Measurements from ENCODE around the gene YIPF2.
"Not testable (repeated sequence)": the region's sequence is repeated elsewhere in the genome, so short reads cannot be mapped to it uniquely, and the experiment has no call there.

YIPF2 gene

DNA sequence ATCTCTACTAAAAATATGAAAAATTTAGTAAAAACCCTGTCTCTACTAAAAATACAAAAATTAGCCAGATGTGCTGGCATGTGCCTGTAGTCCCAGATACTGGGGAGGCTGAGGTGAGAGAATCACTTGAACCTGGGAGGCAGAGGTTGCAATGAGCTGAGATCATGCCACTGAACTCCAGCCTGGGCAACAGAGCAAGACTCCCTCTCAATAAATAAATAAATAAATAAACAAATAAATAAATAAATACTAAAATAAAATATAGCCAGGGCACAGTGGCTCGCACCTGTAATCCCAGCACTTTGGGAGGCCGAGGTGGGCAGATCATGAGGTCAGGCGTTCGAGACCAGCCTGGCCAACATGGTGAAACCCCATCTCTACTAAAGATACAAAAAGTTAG is 15.0 kb upstream of the YIPF2 start:
- not testable (repeated sequence) for FAIRE-seq

DNA sequence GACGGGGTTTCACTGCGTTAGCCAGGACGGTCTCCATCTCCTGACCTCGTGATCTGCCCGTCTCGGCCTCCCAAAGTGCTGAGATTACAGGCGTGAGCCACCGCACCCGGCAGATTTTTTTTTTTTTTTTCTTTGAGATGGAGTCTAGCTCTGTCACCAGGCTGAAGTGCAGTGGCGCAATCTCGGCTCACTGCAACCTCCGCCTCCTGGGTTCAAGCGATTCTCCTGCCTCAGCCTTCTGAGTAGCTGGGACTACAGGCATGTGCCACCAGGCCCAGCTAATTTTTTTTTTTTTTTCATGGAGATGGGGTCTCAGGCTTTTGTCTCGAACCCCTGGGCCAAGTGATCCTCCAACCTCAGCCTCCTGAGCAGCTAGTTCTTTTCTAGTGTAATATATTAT is 13.2 kb upstream of the YIPF2 start:
- not testable (repeated sequence) for FAIRE-seq; DNase-seq (ENCODE audit: insufficient read length, low spot score)

More for the DNA sequence above, 15.0 kb upstream of the YIPF2 start:
- DNase-seq (ENCODE audit: insufficient read length, low spot score) = not testable (repeated sequence)

DNA sequence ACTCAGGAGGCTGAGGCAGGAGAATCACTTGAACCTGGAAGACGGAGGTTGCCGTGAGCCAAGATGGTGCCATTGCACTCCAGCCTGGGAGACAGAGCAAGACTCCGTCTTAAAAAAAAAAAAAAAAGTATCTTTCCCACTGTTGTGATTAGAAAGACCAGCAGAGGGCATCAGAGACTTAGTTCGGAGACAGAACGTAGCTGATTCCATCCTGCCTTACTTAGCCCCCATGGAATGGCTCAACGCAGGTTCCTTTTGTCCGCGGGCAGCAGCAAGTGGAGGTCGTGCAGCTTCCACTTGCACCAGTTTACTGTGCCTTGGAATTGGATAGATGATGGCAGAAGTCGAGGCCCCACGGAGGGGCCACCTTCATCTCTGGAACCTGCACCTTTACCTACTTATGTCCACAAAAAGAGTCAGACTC is 8.2 kb upstream of the YIPF2 start:
- FAIRE-seq (peak; percentile 49), DNase-seq (ENCODE audit: insufficient read length, low spot score) (peak; percentile 44)

DNA sequence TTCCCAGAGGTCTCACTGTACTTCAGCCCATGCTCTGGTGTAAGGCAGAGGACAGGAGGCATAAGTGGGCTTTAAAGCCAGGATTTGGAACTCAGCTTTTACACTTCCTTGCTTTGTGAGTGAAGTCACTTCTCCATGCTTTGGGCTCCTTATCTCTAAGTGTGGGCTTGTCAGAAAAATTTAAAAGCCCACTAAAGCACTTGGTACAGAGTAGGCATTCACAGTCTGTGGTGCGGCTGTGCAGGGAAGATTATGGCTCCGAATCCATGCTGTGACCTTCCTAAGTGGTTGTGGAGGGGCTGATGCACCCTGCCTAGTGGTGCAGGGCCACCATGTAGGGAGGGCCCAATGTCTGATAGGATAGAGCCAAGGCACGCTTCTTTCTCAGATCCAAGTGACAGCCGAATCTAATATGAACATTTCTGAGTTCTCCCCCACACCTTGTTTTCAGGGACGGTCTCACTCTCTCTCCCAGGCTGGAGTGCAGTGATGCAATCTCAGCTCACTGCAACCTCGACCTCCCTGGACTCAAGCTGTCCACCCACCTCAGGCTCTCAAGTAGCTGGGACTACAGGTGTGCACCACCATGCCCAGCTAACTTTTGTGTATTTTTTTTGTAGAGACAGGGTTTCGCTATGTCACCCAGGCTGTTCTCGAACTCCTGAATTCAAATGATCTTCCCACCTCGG is 7.1 kb upstream of the YIPF2 start:
- DNase-seq (ENCODE audit: insufficient read length, low spot score) (no peak), FAIRE-seq (no peak)

DNA sequence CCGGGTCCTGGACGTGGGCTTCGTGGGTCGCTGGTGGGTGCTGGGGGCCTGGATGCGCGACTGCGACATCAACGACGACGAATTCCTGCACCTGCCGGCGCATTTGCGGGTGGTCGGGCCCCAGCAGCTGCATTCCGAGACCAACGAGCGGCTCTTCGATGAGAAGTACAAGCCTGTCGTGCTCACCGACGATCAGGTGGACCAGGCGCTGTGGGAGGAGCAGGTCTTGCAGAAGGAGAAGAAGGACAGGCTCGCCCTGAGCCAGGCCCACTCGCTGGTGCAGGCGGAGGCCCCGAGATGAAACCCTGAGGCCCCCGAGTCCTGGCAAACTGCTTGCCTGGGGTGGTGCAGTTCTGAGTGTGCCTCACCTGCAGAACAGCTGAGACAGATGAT is 959 bp upstream of the YIPF2 start:
- FAIRE-seq (no peak), DNase-seq (ENCODE audit: insufficient read length, low spot score) (no peak)

DNA sequence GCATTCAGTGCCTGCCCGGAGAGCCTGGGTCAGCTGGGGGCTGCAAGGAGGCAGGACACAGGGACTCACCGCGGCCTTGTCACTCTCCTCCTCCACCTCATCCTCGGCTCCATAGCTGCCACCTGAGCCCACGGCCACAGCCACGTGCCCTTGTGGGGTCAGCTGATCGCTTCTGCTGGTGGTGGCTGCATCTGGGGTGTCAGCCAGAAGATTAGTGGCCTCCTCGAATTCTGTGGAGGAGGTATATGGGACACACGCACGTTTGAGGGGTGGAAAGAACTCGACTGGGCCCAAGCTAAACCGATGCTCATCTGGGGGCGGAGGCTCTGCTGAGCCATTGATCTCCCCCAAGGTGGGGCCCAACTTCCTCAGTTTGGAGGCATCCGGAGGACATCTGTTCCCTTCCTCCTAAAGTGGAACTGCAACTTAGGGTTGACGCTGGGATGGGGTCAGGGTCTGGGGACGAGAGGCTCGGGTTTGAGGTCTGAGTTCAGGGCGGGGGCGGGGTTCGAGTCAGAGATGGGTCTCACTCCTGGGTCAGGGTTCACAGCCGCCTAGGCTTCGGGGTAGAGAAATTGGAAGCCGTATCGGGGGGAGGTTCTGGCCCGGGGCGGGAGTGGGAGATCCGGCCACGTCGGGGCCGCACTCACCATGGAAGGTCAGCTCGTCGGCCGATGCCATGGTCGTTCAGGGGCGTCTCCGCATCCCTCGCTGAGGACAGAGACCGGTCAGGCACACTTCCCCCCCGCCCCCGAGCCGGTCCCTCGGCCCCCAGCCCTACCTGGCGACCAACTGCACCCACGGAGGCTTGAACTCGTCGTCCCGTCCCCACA is 493 bp downstream of the YIPF2 start:
- FAIRE-seq (no peak), DNase-seq (ENCODE audit: insufficient read length, low spot score) (no peak)

DNA sequence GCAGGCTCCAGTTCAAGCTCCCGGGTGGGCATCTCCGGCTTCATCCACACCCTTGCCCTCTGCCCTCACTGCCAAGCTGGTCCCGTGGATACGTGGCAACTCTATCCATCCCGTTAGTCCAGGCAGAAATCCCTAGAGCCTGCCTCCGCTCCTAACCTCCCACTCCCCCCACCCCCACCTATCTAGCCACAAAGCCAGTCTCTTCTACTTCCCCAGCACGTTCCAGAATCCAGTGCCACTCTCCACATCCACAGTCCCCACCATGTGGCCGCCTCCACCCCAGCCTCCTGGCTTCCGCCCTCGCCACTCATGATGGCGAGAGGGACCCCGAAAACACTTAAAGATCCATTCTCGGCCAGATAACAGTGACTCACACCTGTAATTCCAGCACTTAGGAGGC is 3.8 kb downstream of the YIPF2 start:
- FAIRE-seq (no peak), DNase-seq (ENCODE audit: insufficient read length, low spot score) (no peak)

DNA sequence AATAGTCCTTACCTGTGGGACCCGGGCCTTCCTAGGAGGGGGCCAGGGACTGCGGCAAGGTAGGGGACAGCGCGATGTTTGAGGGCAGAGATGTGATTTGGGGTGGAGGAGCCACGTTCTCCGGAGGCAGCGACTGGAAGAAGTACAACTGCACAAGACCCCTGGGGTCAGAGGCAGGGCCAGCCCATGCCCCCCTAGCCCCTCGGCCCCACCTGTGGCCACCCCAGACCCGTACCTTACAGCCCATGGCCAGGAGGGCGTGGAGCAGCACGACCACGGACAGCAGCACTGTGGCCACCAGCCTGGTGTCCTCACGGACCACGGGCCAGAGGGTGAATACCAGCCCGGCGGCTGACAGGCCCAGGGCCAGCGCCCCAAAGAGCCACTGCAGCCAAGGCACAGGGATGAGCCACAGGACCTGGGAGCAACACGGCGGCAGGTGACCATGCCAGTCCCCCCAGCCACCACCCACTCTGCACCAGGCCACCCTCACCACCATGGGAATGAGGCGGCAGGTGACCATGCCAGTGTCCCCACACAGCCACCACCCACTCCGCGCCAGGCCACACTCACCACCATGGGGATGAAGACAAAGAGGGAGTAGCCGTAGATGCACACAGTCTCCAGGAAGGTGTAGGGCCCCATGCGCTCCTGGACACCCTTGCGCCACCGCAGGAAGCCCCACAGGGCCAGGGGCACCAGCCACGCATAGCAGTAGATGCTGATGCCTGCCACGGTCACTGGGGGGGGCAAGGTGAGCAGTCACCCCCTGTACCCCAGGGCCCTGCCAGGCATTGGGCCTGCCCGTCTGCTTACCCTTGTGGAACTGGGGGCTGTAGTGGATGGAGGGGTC is 5.0 kb downstream of the YIPF2 start:
- DNase-seq (ENCODE audit: insufficient read length, low spot score) = no peak
- no peak for FAIRE-seq

DNA sequence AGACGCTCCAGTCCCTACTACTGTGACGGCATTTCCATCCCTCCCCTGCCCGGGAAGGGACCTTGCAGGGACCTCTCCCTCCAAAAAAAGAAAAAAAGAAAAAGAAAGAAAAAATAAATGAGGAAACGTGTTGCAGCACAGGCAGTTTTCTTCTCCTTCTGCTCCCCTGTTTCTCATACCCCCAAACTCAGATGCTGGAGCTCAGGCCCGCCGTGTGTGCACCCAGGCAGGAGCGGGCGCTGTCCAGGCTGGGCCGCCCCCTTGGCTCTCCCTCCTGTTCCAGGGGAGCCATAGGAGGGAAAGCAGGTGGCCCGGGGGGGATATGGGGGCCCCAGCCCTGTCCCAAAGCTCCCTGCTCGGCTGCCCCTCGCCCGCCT is 5.8 kb downstream of the YIPF2 start:
- no peak for DNase-seq (ENCODE audit: insufficient read length, low spot score)
- no peak for FAIRE-seq

DNA sequence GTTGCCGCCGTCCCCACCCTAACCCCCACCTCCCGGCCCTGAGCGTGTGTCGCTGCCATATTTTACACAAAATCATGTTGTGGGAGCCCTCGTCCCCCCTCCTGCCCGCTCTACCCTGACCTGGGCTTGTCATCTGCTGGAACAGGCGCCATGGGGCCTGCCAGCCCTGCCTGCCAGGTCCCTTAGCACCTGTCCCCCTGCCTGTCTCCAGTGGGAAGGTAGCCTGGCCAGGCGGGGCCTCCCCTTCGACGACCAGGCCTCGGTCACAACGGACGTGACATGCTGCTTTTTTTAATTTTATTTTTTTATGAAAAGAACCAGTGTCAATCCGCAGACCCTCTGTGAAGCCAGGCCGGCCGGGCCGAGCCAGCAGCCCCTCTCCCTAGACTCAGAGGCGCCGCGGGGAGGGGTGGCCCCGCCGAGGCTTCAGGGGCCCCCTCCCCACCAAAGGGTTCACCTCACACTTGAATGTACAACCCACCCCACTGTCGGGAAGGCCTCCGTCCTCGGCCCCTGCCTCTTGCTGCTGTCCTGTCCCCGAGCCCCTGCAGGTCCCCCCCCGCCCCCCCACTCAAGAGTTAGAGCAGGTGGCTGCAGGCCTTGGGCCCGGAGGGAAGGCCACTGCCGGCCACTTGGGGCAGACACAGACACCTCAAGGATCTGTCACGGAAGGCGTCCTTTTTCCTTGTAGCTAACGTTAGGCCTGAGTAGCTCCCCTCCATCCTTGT is 6.4 kb downstream of the YIPF2 start:
- FAIRE-seq (no peak), DNase-seq (ENCODE audit: insufficient read length, low spot score) (no peak)

DNA sequence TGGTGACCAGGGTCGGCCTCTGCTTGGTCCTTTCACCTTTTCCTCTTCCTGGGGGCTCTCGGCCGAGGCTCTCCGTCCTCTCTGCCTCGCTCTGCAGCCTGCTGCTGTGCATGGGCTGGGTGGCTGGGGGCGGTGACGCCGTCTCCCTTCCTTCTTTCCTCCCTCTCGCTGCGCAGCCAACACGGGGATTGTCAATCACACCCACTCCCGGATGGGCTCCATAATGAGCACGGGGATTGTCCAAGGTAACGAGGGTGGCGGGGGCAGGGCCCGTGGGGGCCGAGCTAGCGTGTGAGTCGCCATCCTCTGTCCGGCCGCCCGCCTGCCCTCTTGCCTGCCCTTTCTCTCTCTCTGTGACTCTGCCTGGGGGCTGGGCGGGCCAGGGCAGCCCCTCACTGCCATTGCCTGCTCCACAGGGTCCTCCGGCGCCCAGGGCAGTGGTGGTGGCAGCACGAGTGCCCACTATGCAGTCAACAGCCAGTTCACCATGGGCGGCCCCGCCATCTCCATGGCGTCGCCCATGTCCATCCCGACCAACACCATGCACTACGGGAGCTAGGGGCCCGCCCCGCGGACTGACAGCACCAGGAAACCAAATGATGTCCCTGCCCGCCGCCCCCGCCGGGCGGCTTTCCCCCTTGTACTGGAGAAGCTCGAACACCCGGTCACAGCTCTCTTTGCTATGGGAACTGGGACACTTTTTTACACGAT is 7.1 kb downstream of the YIPF2 start:
- FAIRE-seq (no peak), DNase-seq (ENCODE audit: insufficient read length, low spot score) (no peak)

DNA sequence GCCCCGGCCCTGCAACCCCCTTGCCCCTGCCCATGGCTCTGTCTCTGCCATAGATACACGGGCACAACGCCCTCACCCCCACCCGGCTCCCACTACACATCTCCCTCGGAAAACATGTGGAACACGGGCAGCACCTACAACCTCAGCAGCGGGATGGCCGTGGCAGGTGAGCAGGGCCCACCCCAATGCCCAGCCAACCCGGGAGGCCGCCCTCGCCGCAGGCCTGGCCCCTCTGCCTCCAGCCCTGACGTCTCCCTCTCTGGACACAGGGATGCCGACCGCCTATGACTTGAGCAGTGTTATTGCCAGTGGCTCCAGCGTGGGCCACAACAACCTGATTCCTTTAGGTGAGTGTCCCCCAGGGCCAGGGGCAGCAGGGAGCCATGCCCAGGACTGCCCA is 7.7 kb downstream of the YIPF2 start:
- FAIRE-seq (no peak), DNase-seq (ENCODE audit: insufficient read length, low spot score) (no peak)

DNA sequence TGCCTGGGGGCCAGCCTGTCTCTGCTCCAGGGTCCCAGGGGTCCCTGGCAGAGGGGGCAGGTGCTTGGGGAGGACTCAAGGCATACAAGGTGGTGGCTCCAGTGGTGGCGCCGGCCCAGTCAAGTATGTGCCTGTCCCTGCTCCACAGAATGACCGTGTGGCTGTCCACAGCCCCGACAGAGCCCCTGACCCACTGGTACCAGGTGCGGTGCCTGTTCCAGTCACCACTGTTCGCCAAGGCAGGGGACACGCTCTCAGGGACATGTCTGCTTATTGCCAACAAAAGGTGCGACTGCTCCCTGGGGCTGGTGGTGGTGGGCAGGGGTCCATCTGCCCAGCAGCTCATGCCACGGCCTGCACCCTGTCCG is 8.2 kb downstream of the YIPF2 start:
- DNase-seq (ENCODE audit: insufficient read length, low spot score) (no peak), FAIRE-seq (no peak)

DNA sequence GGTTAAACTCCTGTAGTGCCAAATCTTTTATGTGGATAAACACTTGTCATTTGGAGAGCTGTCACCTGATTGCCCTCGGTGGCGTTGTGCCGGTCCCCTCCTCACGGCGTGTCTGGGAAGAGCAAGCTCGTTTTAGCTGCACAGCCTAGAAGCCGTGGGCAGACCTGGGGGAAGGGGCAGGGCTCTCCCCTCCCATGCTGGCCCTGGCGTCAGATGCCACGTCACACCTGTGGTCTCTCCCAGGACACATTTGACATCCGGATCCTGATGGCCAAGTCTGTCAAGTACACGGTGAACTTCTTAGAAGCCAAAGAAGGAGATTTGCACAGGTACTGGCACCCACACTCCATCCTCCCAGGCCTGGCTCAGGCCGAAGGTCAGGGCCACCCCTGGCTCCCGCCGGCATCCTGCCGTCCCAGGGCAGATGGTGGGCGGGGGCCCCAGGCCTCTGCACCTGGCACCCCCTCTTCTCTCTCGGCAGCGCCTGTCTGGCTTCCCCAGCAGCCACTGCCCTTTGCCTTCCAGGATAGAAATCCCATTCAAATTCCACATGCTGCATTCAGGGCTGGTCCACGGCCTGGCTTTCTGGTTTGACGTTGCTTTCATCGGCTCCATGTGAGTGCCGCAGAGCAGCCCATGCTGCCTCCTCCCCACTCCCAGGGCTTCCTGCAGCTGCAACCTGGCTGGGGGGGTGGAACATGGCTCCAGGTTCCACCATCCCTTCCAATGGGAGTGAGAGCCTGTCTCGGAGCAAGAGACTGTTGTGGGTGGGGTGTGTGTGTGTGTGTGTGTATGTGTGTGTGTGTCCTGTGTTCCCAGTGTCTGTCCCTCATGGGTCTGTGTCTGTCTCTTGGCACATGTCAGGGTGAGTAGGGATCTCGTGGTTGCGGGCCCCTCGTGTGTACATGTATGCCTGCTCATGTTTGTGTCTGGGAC is 8.8 kb downstream of the YIPF2 start:
- FAIRE-seq (no peak), DNase-seq (ENCODE audit: insufficient read length, low spot score) (no peak)

DNA sequence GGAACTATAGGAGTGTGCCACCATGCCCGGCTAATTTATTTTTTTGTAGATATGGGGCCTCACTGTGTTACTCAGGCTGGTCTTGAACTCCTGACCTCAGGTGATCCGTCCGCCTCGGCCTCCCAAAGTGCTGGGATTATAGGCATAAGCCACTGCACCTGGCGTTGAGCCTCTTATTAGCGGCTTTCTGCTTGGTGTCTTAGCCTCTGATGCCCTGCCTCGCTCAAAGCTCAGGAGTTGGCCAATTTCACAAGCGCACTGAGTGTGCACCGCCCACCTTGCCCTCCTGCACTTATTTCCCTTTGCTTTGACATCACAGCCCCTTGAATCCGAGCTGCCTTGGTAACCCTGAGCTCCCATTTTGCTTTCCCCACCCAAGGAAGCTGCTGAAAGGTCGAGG is 10.1 kb downstream of the YIPF2 start:
- DNase-seq (ENCODE audit: insufficient read length, low spot score) (no peak), FAIRE-seq (no peak)

DNA sequence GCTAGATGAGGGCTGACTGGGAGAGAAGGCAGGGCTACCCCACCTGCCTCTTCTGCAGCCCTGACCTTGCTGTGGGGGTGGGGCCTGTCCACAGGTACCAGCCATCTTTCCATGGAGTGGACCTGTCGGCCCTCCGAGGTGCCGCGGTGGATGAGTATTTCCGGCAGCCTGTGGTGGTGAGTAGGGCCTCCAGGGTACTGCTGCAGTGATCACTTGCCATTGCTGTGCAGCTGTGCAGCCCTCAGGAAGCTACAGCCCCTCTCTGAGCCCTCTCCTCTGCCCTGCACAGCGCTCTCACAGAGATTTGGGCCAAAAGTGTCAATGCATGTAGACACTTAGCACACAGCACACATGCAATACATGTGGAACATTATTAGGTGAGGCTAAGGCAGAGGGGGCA is 11.8 kb downstream of the YIPF2 start:
- FAIRE-seq = no peak
- no peak for DNase-seq (ENCODE audit: insufficient read length, low spot score)

DNA sequence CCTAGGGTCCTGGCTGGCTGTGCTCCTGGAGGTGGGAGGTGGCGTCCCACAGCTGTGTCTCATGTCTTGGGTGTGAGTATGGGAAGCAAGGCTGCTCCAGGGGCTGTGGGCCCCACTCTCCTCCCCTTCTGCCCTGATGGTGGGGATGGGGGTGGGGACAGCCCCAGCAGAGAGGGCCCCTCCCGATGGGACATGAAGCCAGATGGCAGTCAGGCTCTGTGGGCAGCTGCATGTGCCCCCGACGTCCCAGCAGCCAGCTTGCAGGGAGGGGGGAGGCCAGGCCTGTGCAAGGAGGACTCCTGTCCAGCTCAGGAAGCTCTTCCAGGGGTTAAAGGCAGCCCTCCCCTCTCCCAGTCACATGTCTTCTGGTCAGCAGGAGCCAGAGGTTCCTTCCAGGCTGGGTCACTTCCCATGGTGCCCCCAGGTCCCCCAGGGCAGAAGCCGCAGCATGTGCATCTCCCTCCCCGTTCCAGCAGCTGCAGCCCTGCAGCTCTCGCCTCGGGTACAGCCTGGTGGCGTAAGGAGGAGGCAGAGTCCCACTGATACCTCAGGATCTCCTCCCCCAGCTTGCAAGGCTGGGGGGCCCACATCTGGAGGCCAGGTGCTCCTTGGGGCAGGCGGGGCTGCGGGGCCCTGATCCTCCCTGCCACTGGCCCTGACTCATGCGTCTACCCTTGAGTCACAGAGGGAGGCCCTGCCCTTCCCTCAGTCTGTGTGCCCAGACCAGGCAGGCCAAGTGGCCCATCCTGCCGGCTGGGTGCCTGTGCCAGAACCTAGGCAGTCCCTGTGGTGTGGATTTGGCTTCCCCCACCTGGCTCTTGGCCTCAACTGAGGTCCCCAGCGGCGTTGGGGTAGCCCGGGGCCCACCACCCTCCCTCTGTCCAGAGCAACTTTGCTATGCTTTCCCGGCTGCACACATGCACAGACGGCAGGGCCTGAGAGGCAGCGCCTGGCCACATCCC is 13.0 kb downstream of the YIPF2 start:
- DNase-seq (ENCODE audit: insufficient read length, low spot score) = no peak
- FAIRE-seq = no peak
